HuH-7.5 (cell line): ENCODE data around the gene TAF11L13.

Source experiments
- DNase-seq: peaks from one replicate; pipeline ENCODE4 v3.0.0; 2011; ENCODE audit warnings: low spot score

The TAF11L13 gene

GRCh38 chr5:17679597-17680203, 47.8 kb downstream of the TAF11L13 start:
- no peak for DNase-seq

GRCh38 chr5:17680737-17681136, 48.8 kb downstream of the TAF11L13 start:
- DNase-seq: no peak
